Adrenal gland (tissue), 5 donors: Measurements from ENCODE around the gene DDX31.

Experiments
- POLR2A ChIP-seq, 2 donors: fragments of 450-650 bp; IDR thresholded peaks; one replicate each; pipeline ENCODE4 v1.6.1; 2017; ENCODE audit warnings: antibody characterized with exemption in 2 of 2, mild to moderate bottlenecking in 2 of 2, moderate library complexity in 1 of 2
- TF ChIP-seq, protein P1 (sequence below), 6 experiments: fragments of 450-650 bp in 4 of 6; fragments of 200-600 bp in 2 of 6; sonication (generic) in 1 of 6; IDR thresholded peaks; 1 replicate in 5 of 6; 2 replicates in 1 of 6; pipeline versions ENCODE4 v1.5.1 to v1.8.0; 2016 to 2021; ENCODE audit warnings: antibody characterized with exemption in 6 of 6, mild to moderate bottlenecking in 2 of 6, moderate library complexity in 1 of 6
- donor health status: DM: no; HTN: no; CAD: no.

GRCh38 chr9:132547052-132547431 lies 122.7 kb downstream of the DDX31 start:
- TF ChIP-seq, protein P1, sequence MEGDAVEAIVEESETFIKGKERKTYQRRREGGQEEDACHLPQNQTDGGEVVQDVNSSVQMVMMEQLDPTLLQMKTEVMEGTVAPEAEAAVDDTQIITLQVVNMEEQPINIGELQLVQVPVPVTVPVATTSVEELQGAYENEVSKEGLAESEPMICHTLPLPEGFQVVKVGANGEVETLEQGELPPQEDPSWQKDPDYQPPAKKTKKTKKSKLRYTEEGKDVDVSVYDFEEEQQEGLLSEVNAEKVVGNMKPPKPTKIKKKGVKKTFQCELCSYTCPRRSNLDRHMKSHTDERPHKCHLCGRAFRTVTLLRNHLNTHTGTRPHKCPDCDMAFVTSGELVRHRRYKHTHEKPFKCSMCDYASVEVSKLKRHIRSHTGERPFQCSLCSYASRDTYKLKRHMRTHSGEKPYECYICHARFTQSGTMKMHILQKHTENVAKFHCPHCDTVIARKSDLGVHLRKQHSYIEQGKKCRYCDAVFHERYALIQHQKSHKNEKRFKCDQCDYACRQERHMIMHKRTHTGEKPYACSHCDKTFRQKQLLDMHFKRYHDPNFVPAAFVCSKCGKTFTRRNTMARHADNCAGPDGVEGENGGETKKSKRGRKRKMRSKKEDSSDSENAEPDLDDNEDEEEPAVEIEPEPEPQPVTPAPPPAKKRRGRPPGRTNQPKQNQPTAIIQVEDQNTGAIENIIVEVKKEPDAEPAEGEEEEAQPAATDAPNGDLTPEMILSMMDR (IDR thresholded peaks at IDR 0.05): no peak
- no peak for TF ChIP-seq POLR2A (IDR thresholded peaks at IDR 0.05)
